ENCODE data around the gene CAPRIN1. TPM values are rescaled to one million over a fixed set of nuclear protein-coding genes. Genes with fewer than 3 reads are reported as not detected.

Gene CAPRIN1
- polyA plus RNA-seq, 2 of the 4 experiments (the other 2 are of a cell fraction) = 159 to 255 TPM

DNA sequence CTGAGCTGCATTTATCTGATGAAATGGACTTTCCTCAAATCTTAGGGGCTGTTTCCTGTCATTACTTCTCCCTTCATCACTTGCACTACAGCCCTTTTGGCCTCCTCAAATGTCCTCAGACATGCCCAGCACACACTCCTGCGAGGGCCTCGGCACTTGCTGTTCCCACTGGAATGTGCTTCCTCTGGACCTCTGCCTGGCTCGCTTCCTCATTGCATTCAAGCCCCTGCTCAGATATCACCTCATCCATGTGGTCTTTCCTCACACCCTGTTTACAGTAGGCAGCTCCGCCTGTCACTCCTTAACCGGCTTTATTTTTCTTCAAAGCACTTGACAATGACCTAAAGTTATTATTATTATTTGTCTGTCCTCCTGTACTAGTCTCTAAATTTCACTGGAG is 62.9 kb downstream of the CAPRIN1 start:
- FAIRE-seq (no peak), DNase-seq (ENCODE audit: low read depth in 1 of 2, low spot score in 1 of 2) (no peak), ATAC-seq (no peak)
- 98% methylated on average over 5 of the region's 5 CpGs for WGBS (ENCODE audit: missing lambda C conversion rate)
- Histone ChIP-seq H3K4me2 (no peak overlapping the region), H3K4me1 (no peaks in the 10 kb centered on the region), H3K9me3 (no peaks in the 10 kb centered on the region), H3K4me3 (no peak overlapping the region), H3K27ac (no peak overlapping the region)
- ChIA-PET CTCF (interaction anchor here (0.6 kb wide), 1 partner anchor 140 kb away, joined by 3 read pairs; no protein-coding TSS in a partner anchor), POLR2A (interaction anchor here (0.6 kb wide), 1 partner anchor 8 kb away, joined by 3 read pairs; no protein-coding TSS in a partner anchor)
- no peak for TF ChIP-seq HOXB13 (CRISPR knock-in tag; IDR thresholded peaks at IDR 0.05; ENCODE audit: low read depth)
- no peak for TF ChIP-seq POLR2AphosphoS2 (conservative IDR thresholded peaks at IDR 0.05; ENCODE audit: low read length)
- no peak for TF ChIP-seq CBX2 (IDR thresholded peaks at IDR 0.05; ENCODE audit: borderline replicate concordance, low read depth)
- TF ChIP-seq JUNB (IDR thresholded peaks at IDR 0.05) = no peak
- TF ChIP-seq ESRRA (IDR thresholded peaks at IDR 0.05; ENCODE audit: borderline replicate concordance, low read length) = no peak
- TF ChIP-seq, protein P1, sequence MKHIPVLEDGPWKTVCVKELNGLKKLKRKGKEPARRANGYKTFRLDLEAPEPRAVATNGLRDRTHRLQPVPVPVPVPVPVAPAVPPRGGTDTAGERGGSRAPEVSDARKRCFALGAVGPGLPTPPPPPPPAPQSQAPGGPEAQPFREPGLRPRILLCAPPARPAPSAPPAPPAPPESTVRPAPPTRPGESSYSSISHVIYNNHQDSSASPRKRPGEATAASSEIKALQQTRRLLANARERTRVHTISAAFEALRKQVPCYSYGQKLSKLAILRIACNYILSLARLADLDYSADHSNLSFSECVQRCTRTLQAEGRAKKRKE (CRISPR knock-in tag; IDR thresholded peaks at IDR 0.05; ENCODE audit: low read depth) = no peak
- TF ChIP-seq HOXB5 (CRISPR knock-in tag; IDR thresholded peaks at IDR 0.05) = no peak
- TF ChIP-seq, protein P2, sequence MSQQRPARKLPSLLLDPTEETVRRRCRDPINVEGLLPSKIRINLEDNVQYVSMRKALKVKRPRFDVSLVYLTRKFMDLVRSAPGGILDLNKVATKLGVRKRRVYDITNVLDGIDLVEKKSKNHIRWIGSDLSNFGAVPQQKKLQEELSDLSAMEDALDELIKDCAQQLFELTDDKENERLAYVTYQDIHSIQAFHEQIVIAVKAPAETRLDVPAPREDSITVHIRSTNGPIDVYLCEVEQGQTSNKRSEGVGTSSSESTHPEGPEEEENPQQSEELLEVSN (IDR thresholded peaks at IDR 0.05; ENCODE audit: borderline replicate concordance, low read depth) = no peak
- no peak for TF ChIP-seq KDM5A (IDR thresholded peaks at IDR 0.05)

DNA sequence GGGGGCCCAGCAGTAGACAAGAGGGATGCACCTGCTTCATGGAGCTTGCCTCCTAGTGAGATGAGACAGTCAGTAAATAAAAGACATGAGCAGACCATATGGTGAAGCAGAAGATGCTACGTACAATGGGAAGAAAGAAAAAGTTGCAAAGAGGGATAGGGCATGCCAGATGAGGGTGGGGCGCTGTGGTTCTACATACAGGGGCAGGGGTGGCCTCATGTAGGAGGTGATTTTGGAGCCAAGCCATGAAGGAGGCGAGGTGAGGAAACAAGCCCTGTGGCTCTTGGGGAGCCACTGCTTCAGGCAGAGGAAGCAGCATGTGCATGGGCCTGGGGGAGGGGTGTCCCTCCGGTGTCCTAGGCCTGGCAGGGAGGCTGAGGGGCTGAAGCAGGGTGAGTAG is 69.1 kb downstream of the CAPRIN1 start:
- no peak for ATAC-seq

DNA sequence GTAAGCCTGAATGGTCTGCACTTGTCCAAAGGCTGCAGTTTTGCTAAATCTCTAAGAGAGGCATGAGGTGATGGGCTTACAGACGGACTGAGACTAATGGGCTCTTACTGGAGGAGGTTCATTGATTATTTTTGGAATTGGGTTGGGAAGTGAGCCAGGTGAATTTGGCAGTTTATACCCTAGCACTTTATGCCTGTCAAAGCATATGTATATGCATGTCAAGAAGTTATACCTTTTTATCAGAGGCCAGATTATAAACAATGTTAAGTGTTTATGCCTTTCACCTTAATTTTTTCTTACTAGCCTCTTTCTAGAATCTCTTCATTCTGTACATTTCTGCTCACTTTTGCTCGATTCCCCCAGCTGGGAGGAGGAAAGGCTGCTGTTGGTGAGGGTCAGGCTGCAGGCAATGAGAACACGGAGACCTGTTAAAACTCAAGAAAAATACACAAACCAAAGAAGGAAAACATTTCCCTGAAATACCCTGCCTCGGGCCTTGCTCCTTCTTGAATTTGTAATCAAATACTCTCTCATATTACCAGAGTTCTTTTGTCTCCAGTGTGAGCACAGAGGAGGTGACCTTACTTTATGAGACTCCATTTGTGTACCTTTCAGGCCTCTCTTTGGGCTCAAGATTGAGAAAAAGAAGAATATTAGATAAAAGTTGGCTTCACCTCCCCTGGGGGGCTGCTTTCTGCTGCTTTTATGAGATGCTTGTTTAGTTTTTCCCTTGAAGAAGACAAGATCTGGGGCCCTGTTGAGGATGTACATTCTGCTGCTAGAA is 73.5 kb downstream of the CAPRIN1 start:
- no peak overlapping the region for H3K27ac ChIP-seq
- no peak overlapping the region for H3K4me3 ChIP-seq
- no peak overlapping the region for H3K4me2 ChIP-seq
- no peaks in the 10 kb centered on the region for H3K4me1 ChIP-seq
- WGBS (ENCODE audit: missing lambda C conversion rate) = 87% methylated on average over 4 of the region's 4 CpGs
- DNase-seq (ENCODE audit: low read depth in 1 of 2, low spot score in 1 of 2) = no peak
- ATAC-seq = no peak
- no peak for FAIRE-seq
- POLR2A ChIA-PET = no interaction called here
- TF ChIP-seq NFE2L2 (conservative IDR thresholded peaks at IDR 0.05; ENCODE audit: low read length) (no peak), RNF2 (IDR thresholded peaks at IDR 0.05; ENCODE audit: borderline replicate concordance, low read depth) (no peak), ZSCAN20 (CRISPR knock-in tag; IDR thresholded peaks at IDR 0.05) (no peak), RARB (CRISPR knock-in tag; IDR thresholded peaks at IDR 0.05) (no peak), CEBPB (IDR thresholded peaks at IDR 0.05) (no peak), ZC3H11A (IDR thresholded peaks at IDR 0.05) (no peak), FOSL2 (IDR thresholded peaks at IDR 0.05) (no peak), FOSL2 (CRISPR knock-in tag; IDR thresholded peaks at IDR 0.05) (no peak)
- H3K9me3 ChIP-seq = no peaks in the 10 kb centered on the region
- CTCF ChIA-PET = interaction anchor here (0.9 to 1.0 kb wide), 2 partner anchors 16 to 49 kb away, joined by 3 read pairs; no protein-coding TSS in a partner anchor

More for the DNA sequence above, 69.1 kb downstream of the CAPRIN1 start:
- Histone ChIP-seq H3K4me3 (no peak overlapping the region), H3K4me2 (no peak overlapping the region), H3K4me1 (no peaks in the 10 kb centered on the region), H3K9me3 (no peaks in the 10 kb centered on the region), H3K27ac (no peak overlapping the region)
- CTCF ChIA-PET = no interaction called here
- TF ChIP-seq EP300 (IDR thresholded peaks at IDR 0.05) = no peak
- no peak for FAIRE-seq
- POLR2A ChIA-PET = no interaction called here
- 89% methylated on average over 4 of the region's 4 CpGs for WGBS (ENCODE audit: missing lambda C conversion rate)
- no peak for DNase-seq (ENCODE audit: low read depth in 1 of 2, low spot score in 1 of 2)
